Measurements from ENCODE around the gene TBL1Y. TPM values are rescaled to one million over a fixed set of nuclear protein-coding genes. Genes with fewer than 3 reads are reported as not detected.

Gene TBL1Y
- total RNA-seq, 1 experiment from 2014 or later, result not detected

DNA sequence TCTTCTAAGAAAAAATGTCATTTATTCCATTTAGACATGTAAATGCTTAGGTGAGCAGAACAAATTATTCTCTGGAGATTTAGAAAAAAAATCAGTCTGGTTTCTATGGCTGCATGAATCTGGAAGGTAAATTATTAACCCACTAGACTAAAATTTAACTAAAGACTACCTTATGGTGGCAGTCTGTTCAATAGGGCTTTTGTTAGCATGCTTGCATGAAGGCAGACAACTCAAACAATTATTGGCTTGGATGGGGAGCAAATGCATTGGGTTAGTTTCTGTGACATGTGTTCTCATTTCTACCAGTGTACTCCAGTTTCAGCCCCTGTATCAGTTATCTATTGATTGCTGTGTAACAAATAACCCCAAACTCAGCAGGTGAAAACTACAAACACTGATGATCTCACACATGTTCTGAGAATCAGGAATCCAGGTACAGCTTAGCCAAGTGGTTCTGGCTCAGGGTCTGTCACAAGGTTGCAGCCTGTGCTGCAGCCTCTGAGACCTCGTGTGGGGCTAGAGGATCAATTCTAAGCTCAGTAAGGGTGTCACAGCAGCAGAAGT is 87.1 kb downstream of the TBL1Y start:
- RAD21 ChIA-PET (ENCODE audit: low non-redundant PET in 1 of 2, low total read pairs in 2 of 2, uncharacterized antibody in 2 of 2, unreplicated experiment in 2 of 2), result no interaction called here
- Histone ChIP-seq H3K9ac (ENCODE audit: low read length) (no peak overlapping the region), H3K4me1 (ENCODE audit: control insufficient read depth in 1 of 2, insufficient read depth in 2 of 2, low read length in 2 of 2) (no peaks in the 10 kb centered on the region), H4K20me1 (ENCODE audit: insufficient read depth) (no peaks in the 10 kb centered on the region), H3K4me3 (replicated peaks in 1 of 2; ENCODE audit: low read depth in 1 of 2, low read length in 2 of 2) (no peak overlapping the region), H3K9me3 (ENCODE audit: control insufficient read depth in 1 of 2, insufficient read depth in 1 of 2, low read depth in 1 of 2, low read length in 2 of 2) (no peaks in the 10 kb centered on the region), H3K9me2 (ENCODE audit: insufficient read depth) (no peaks in the 10 kb centered on the region), H3K36me3 (ENCODE audit: control insufficient read depth in 1 of 2, insufficient read depth in 2 of 2, low read length in 2 of 2) (no peaks in the 10 kb centered on the region), H3K4me2 (ENCODE audit: low read length) (no peak overlapping the region), H3K27ac (ENCODE audit: low read depth, low read length) (no peak overlapping the region), H2AFZ (ENCODE audit: low read depth, low read length, poor library complexity, severe bottlenecking) (no peak overlapping the region), H3K27me3 (ENCODE audit: insufficient read depth, low read length) (no peaks in the 10 kb centered on the region), H3K79me2 (ENCODE audit: insufficient read depth, low read length) (no peaks in the 10 kb centered on the region)
- BruUV-seq (replicated peaks), result no TSS peak
- ATAC-seq, result no peak
- intact Hi-C loops (cut with micrococcal nuclease), result no loop called here
- no peak for TF ChIP-seq EZH2phosphoT487 (IDR thresholded peaks at IDR 0.05; ENCODE audit: borderline replicate concordance)
- TF ChIP-seq MAX (IDR thresholded peaks at IDR 0.05), result no peak
- TF ChIP-seq ZFX (IDR thresholded peaks at IDR 0.05), result no peak
- POLR2A ChIA-PET, result no interaction called here
- CTCF ChIA-PET, result no interaction called here
- no peak for DNase-seq (ENCODE audit: low read depth, low spot score)

- Histone ChIP-seq H4K20me1 (ENCODE audit: insufficient read depth) (no peaks in the 10 kb centered on the region), H3K9me3 (ENCODE audit: control insufficient read depth in 1 of 2, insufficient read depth in 1 of 2, low read depth in 1 of 2, low read length in 2 of 2) (no peaks in the 10 kb centered on the region), H3K27me3 (ENCODE audit: insufficient read depth, low read length) (no peaks in the 10 kb centered on the region), H3K4me1 (ENCODE audit: control insufficient read depth in 1 of 2, insufficient read depth in 2 of 2, low read length in 2 of 2) (no peaks in the 10 kb centered on the region), H2AFZ (ENCODE audit: low read depth, low read length, poor library complexity, severe bottlenecking) (no peak overlapping the region), H3K9ac (ENCODE audit: low read length) (no peak overlapping the region), H3K4me2 (ENCODE audit: low read length) (no peak overlapping the region), H3K27ac (ENCODE audit: low read depth, low read length) (no peak overlapping the region), H3K9me2 (ENCODE audit: insufficient read depth) (no peaks in the 10 kb centered on the region), H3K79me2 (ENCODE audit: insufficient read depth, low read length) (no peaks in the 10 kb centered on the region), H3K4me3 (replicated peaks in 1 of 2; ENCODE audit: low read depth in 1 of 2, low read length in 2 of 2) (no peak overlapping the region), H3K36me3 (ENCODE audit: control insufficient read depth in 1 of 2, insufficient read depth in 2 of 2, low read length in 2 of 2) (no peaks in the 10 kb centered on the region)
- RAD21 ChIA-PET (ENCODE audit: low non-redundant PET in 1 of 2, low total read pairs in 2 of 2, uncharacterized antibody in 2 of 2, unreplicated experiment in 2 of 2), result no interaction called here
- TF ChIP-seq JUND (IDR thresholded peaks at IDR 0.05) (no peak), TCF7L2 (IDR thresholded peaks at IDR 0.05; ENCODE audit: borderline replicate concordance, extremely low read depth, insufficient read depth, insufficient read length) (no peak), EZH2 (IDR thresholded peaks at IDR 0.05) (no peak), EZH2phosphoT487 (IDR thresholded peaks at IDR 0.05; ENCODE audit: borderline replicate concordance) (no peak), ZFX (IDR thresholded peaks at IDR 0.05) (no peak), CEBPB (IDR thresholded peaks at IDR 0.05; ENCODE audit: low read depth) (no peak), CBX3 (IDR thresholded peaks at IDR 0.05; ENCODE audit: low read depth) (no peak)
- TF ChIP-seq, protein P1, sequence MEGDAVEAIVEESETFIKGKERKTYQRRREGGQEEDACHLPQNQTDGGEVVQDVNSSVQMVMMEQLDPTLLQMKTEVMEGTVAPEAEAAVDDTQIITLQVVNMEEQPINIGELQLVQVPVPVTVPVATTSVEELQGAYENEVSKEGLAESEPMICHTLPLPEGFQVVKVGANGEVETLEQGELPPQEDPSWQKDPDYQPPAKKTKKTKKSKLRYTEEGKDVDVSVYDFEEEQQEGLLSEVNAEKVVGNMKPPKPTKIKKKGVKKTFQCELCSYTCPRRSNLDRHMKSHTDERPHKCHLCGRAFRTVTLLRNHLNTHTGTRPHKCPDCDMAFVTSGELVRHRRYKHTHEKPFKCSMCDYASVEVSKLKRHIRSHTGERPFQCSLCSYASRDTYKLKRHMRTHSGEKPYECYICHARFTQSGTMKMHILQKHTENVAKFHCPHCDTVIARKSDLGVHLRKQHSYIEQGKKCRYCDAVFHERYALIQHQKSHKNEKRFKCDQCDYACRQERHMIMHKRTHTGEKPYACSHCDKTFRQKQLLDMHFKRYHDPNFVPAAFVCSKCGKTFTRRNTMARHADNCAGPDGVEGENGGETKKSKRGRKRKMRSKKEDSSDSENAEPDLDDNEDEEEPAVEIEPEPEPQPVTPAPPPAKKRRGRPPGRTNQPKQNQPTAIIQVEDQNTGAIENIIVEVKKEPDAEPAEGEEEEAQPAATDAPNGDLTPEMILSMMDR (IDR thresholded peaks at IDR 0.05 in 2 of 3, conservative IDR thresholded peaks at IDR 0.05 in 1 of 3; ENCODE audit: borderline replicate concordance in 1 of 3, insufficient read depth in 1 of 3, low read depth in 2 of 3, low read length in 2 of 3), result no peak
- POLR2A ChIA-PET, result no interaction called here
- no TSS peak for BruUV-seq (replicated peaks)
- ATAC-seq (no peak), DNase-seq (ENCODE audit: low read depth, low spot score) (no peak)
- CTCF ChIA-PET, result no interaction called here
- intact Hi-C loops (cut with micrococcal nuclease), result no loop called here
These were observed 89.4 kb downstream of the TBL1Y start for GRCh38 chrY:6999905-7000304.
